Measurements from ENCODE around the gene TTLL13. TPM values are rescaled to one million over a fixed set of nuclear protein-coding genes. Genes with fewer than 3 reads are reported as not detected.

Gene TTLL13
- polyA plus RNA-seq, 1 of the 3 experiments (the other 2 are of a cell fraction), result 0.03 TPM

- ChIA-PET POLR2A (no interaction called here), CTCF (interaction anchor here (0.6 to 7.1 kb wide), 9 partner anchors 14 to 250 kb away, joined by 3 to 74 read pairs (median 5); partner anchors contain the start of genes CIB1, GDPGP1, NGRN and SEMA4B)
- 97% methylated on average over 9 of the region's 9 CpGs for WGBS (ENCODE audit: low lambda C conversion rate)
- H3K27me3 ChIP-seq (ENCODE audit: insufficient read depth), result no peaks in the 10 kb centered on the region
- peaks cover 6 to 10% of the 10 kb centered on the region in 2 experiments for H3K36me3 ChIP-seq (replicated peaks in 1 of 2; ENCODE audit: control insufficient read depth in 1 of 2, insufficient read depth in 2 of 2, low read length in 1 of 2)
- H3K9me2 ChIP-seq, result no peaks in the 10 kb centered on the region
- no peaks in the 10 kb centered on the region for H3K9me3 ChIP-seq
- no peaks in the 10 kb centered on the region for H3F3A ChIP-seq (replicated peaks; ENCODE audit: insufficient read depth)
- H3K4me3 ChIP-seq (ENCODE audit: low read depth in 2 of 2, low read length in 1 of 2), result no peak overlapping the region
- no peak overlapping the region for H3K4me2 ChIP-seq
- H3K9ac ChIP-seq, result no peak overlapping the region
- no peak overlapping the region for H3K27ac ChIP-seq (ENCODE audit: low read depth in 2 of 2, low read length in 1 of 2)
- no peaks in the 10 kb centered on the region for H4K20me1 ChIP-seq (ENCODE audit: insufficient read depth)
- H2AFZ ChIP-seq (ENCODE audit: low read depth), result no peak overlapping the region
- peaks cover 0 to 20% of the 10 kb centered on the region in 2 experiments; a peak in 2 of 4 replicates for H3K4me1 ChIP-seq (ENCODE audit: control insufficient read depth in 1 of 2, insufficient read depth in 2 of 2, low read depth in 1 of 2, low read length in 1 of 2)
- H3K79me2 ChIP-seq (ENCODE audit: insufficient read depth), result peaks cover 5% of the 10 kb centered on the region; the same call in 1 of the 2 replicates
- no peak for DNase-seq
- TF ChIP-seq GATA2 (CRISPR knock-in tag; IDR thresholded peaks at IDR 0.05) (no peak), FOXM1 (IDR thresholded peaks at IDR 0.05; ENCODE audit: low read depth) (no peak), ELF1 (IDR thresholded peaks at IDR 0.05) (no peak), JUND (IDR thresholded peaks at IDR 0.05) (no peak), IRF3 (IDR thresholded peaks at IDR 0.05; ENCODE audit: low read depth, low read length) (no peak), PBX3 (IDR thresholded peaks at IDR 0.05) (no peak), CTCF (IDR thresholded peaks at IDR 0.05) (no peak), RXRA (IDR thresholded peaks at IDR 0.05; ENCODE audit: borderline replicate concordance, low read depth) (no peak), EP300 (IDR thresholded peaks at IDR 0.05; ENCODE audit: borderline replicate concordance in 1 of 2, low read depth in 1 of 2, low read length in 1 of 2) (no peak), FOXJ3 (CRISPR knock-in tag; IDR thresholded peaks at IDR 0.05) (no peak)
These were observed 31.5 kb upstream of the TTLL13 start for GRCh38 chr15:90217671-90218394.

GRCh38 chr15:90219421-90220141 lies 29.8 kb upstream of the TTLL13 start:
- POLR2A ChIA-PET, result no interaction called here
- no peaks in the 10 kb centered on the region; the same call in 1 of the 2 replicates for H3K79me2 ChIP-seq (ENCODE audit: insufficient read depth)
- H3K27ac ChIP-seq (ENCODE audit: low read depth in 2 of 2, low read length in 1 of 2), result no peak overlapping the region
- no peaks in the 10 kb centered on the region for H3K9me3 ChIP-seq
- H3K4me2 ChIP-seq, result no peak overlapping the region
- no peaks in the 10 kb centered on the region for H3F3A ChIP-seq (replicated peaks; ENCODE audit: insufficient read depth)
- CTCF ChIA-PET, result interaction anchor here (0.6 to 7.1 kb wide), 14 partner anchors 11 to 85 kb away, joined by 3 to 74 read pairs (median 5); partner anchors contain the start of genes CIB1, GDPGP1 and SEMA4B
- H3K9ac ChIP-seq, result no peak overlapping the region
- H2AFZ ChIP-seq (ENCODE audit: low read depth), result no peak overlapping the region
- H3K27me3 ChIP-seq (ENCODE audit: insufficient read depth), result no peaks in the 10 kb centered on the region
- H3K9me2 ChIP-seq, result no peaks in the 10 kb centered on the region
- peaks cover 0 to 11% of the 10 kb centered on the region in 2 experiments; a peak in 1 of 4 replicates for H3K4me1 ChIP-seq (ENCODE audit: control insufficient read depth in 1 of 2, insufficient read depth in 2 of 2, low read depth in 1 of 2, low read length in 1 of 2)
- peaks cover 9 to 15% of the 10 kb centered on the region in 2 experiments for H3K36me3 ChIP-seq (replicated peaks in 1 of 2; ENCODE audit: control insufficient read depth in 1 of 2, insufficient read depth in 2 of 2, low read length in 1 of 2)
- DNase-seq, result peak; percentile 90
- no peaks in the 10 kb centered on the region for H4K20me1 ChIP-seq (ENCODE audit: insufficient read depth)
- 93% methylated on average over 10 of the region's 17 CpGs for WGBS (ENCODE audit: low lambda C conversion rate)
- no peak overlapping the region for H3K4me3 ChIP-seq (ENCODE audit: low read depth in 2 of 2, low read length in 1 of 2)
- TF ChIP-seq REST (IDR thresholded peaks at IDR 0.05; ENCODE audit: low read depth, low read length) (no peak), PBX3 (IDR thresholded peaks at IDR 0.05) (no peak), ELF1 (IDR thresholded peaks at IDR 0.05) (no peak), GATA2 (CRISPR knock-in tag; IDR thresholded peaks at IDR 0.05) (no peak), TCF12 (IDR thresholded peaks at IDR 0.05) (no peak), YY1 (IDR thresholded peaks at IDR 0.05; ENCODE audit: low read depth) (no peak)
